GM18508 (cell line): ENCODE measurements around the gene NPLOC4.
"Not testable (repeated sequence)": the region's sequence is repeated elsewhere in the genome, so short reads cannot be mapped to it uniquely, and the experiment has no call there.

Experiments
- ATAC-seq: cut with Tn5 transposase; IDR thresholded peaks from one replicate; pipeline ENCODE4 v1.9.1; 2021; ENCODE audit warnings: moderate number of reproducible peaks; ENCODE audit not compliant: insufficient read depth, unreplicated experiment

Gene NPLOC4

GRCh38 chr17:81636505-81637288 is at the start of gene NPLOC4, which contains the start of gene TSPAN10:
TSS of gene NPLOC4 (minus strand) at chr17:81637112. CDS start at chr17:81636930, 182 bp downstream.
TSS of gene TSPAN10 (plus strand) at chr17:81637196. CDS start at chr17:81642413, 5,217 bp downstream.
- ATAC-seq, result no peak

- ATAC-seq, result no peak
These were observed 49.7 kb upstream of the NPLOC4 start for GRCh38 chr17:81686614-81687013.

- ATAC-seq, result no peak
These were observed 48.2 kb upstream of the NPLOC4 start for GRCh38 chr17:81685108-81685507.

- no peak for ATAC-seq
These were observed 47.6 kb upstream of the NPLOC4 start for GRCh38 chr17:81684442-81684911.

GRCh38 chr17:81683584-81684441 is 46.9 kb upstream of the NPLOC4 start, which contains the start of the genes ARL16 and HGS:
TSS of gene ARL16 (minus strand) at chr17:81683797. CDS start at chr17:81683753, 44 bp downstream.
TSS of gene HGS (plus strand) at chr17:81684011. CDS start at chr17:81684067, 56 bp downstream.
- ATAC-seq, result peak; percentile 86

- ATAC-seq, result no peak
These were observed 46.3 kb upstream of the NPLOC4 start for GRCh38 chr17:81683208-81683583.

- ATAC-seq, result no peak
These were observed 45.8 kb upstream of the NPLOC4 start for GRCh38 chr17:81682565-81683207.

GRCh38 chr17:81681672-81682071 is 44.8 kb upstream of the NPLOC4 start:
- no peak for ATAC-seq

GRCh38 chr17:81680150-81680549 is 43.2 kb upstream of the NPLOC4 start:
- ATAC-seq, result no peak

GRCh38 chr17:81676906-81677305 is 40.0 kb upstream of the NPLOC4 start:
- no peak for ATAC-seq

- not testable (repeated sequence) for ATAC-seq
These were observed 38.8 kb upstream of the NPLOC4 start for GRCh38 chr17:81675515-81676221.

- ATAC-seq, result no peak
These were observed 36.8 kb upstream of the NPLOC4 start for GRCh38 chr17:81673561-81674258.

GRCh38 chr17:81672954-81673353 is 36.0 kb upstream of the NPLOC4 start:
- ATAC-seq, result no peak

- no peak for ATAC-seq
These were observed 35.6 kb upstream of the NPLOC4 start for GRCh38 chr17:81672504-81672903.

- ATAC-seq, result no peak
These were observed 30.8 kb upstream of the NPLOC4 start for GRCh38 chr17:81667754-81668153.

- ATAC-seq, result peak; percentile 52
These were observed 29.7 kb upstream of the NPLOC4 start, which contains the start of the genes CCDC137 and OXLD1 for GRCh38 chr17:81666342-81667191. TSS of gene CCDC137 (plus strand) at chr17:81666737. CDS start at chr17:81666767, 30 bp downstream. TSS of gene OXLD1 (minus strand) at chr17:81666605. CDS start at chr17:81666577, 28 bp downstream.

- ATAC-seq, result no peak
These were observed 29.1 kb upstream of the NPLOC4 start for GRCh38 chr17:81666092-81666341.
